ENCODE measurements around the gene CACNG3.

- no peak for TF ChIP-seq POLR2AphosphoS5 (IDR thresholded peaks at IDR 0.05)
- no peak for TF ChIP-seq CTCF (IDR thresholded peaks at IDR 0.05)
- TF ChIP-seq POLR2A (IDR thresholded peaks at IDR 0.05), result no peak
- TF ChIP-seq EP300 (IDR thresholded peaks at IDR 0.05), result no peak
These were observed 72.8 kb downstream of the CACNG3 start for GRCh38 chr16:24328835-24329452.
